SU-DHL-6 (cell line): ENCODE measurements around the gene EFNA5.

Experiments
- H2AFZ ChIP-seq: fragments of 200-600 bp; sonication (generic); 2 replicates; pipeline ENCODE4 v1.6.1; 2014; ENCODE audit warnings: low read depth, mild to moderate bottlenecking, moderate library complexity, mixed read lengths, antibody characterized with exemption, low read length; ENCODE audit not compliant: severe bottlenecking
- H3F3A ChIP-seq: fragments of 200-600 bp; shearing (Covaris generic); 2 replicates; pipeline ENCODE4 v1.6.0; 2016; ENCODE audit warnings: antibody characterized with exemption, mild to moderate bottlenecking; ENCODE audit not compliant: insufficient read depth
- H3K27ac ChIP-seq: fragments of 200-600 bp; sonication (generic); 2 replicates; pipeline ENCODE4 v1.5.1; 2016; ENCODE audit warnings: low read depth, mild to moderate bottlenecking, low read length, moderate library complexity, mixed read lengths
- H3K27me3 ChIP-seq: fragments of 200-600 bp; sonication (generic), shearing (Covaris generic); 2 replicates; pipeline ENCODE4 v1.6.0; 2014; ENCODE audit warnings: mild to moderate bottlenecking, low read length
- H3K36me3 ChIP-seq: fragments of 200-600 bp; sonication (generic); 2 replicates; pipeline ENCODE4 v1.6.1; 2014; ENCODE audit warnings: mild to moderate bottlenecking, low read length, mixed read lengths
- H3K4me2 ChIP-seq: fragments of 300-600, 200-600 bp; shearing (Covaris generic), sonication (generic); 2 replicates; pipeline ENCODE4 v1.6.0; 2014; ENCODE audit warnings: low read length, low read depth, mild to moderate bottlenecking; ENCODE audit not compliant: poor library complexity, severe bottlenecking
- H3K4me3 ChIP-seq: fragments of 200-600 bp; sonication (generic); 2 replicates; pipeline ENCODE4 v1.5.1; 2014; ENCODE audit warnings: antibody characterized with exemption, low read length, mild to moderate bottlenecking, mixed read lengths; ENCODE audit not compliant: insufficient read depth, poor library complexity, severe bottlenecking
- H3K79me2 ChIP-seq: fragments of 200-600 bp; sonication (generic); 2 replicates; pipeline ENCODE4 v1.6.1; 2014; ENCODE audit warnings: mild to moderate bottlenecking, low read length, moderate library complexity; ENCODE audit not compliant: insufficient read depth
- H3K9ac ChIP-seq: fragments of 200-600 bp; sonication (generic); 2 replicates; pipeline ENCODE4 v1.7.0; 2014; ENCODE audit warnings: mild to moderate bottlenecking, low read length
- H3K9me2 ChIP-seq: fragments of 200-600 bp; sonication (generic); replicated peaks from 2 replicates; pipeline ENCODE4 v1.6.1; 2014; ENCODE audit warnings: low read length; ENCODE audit not compliant: insufficient read depth
- H3K9me3 ChIP-seq: fragments of 200-600 bp; sonication (generic); 2 replicates; pipeline ENCODE4 v1.6.1; 2014; ENCODE audit warnings: low read length, mixed read lengths; ENCODE audit not compliant: insufficient read depth
- H4K20me1 ChIP-seq: fragments of 200-600 bp; sonication (generic); 2 replicates; pipeline ENCODE4 v1.6.1; 2014; ENCODE audit warnings: low read depth, mild to moderate bottlenecking, antibody characterized with exemption, low read length, moderate library complexity, mixed read lengths
- EZH2phosphoT487 ChIP-seq: fragments of 200-600 bp; sonication (generic), shearing (Covaris generic); conservative IDR thresholded peaks from 2 replicates; pipeline ENCODE4 v1.6.1; 2018; ENCODE audit warnings: mild to moderate bottlenecking, antibody characterized with exemption, low read length, moderate library complexity, mixed read lengths
- TF ChIP-seq, protein P1 (sequence below): fragments of 200-600 bp; sonication (generic); IDR thresholded peaks from one replicate; pipeline ENCODE4 v1.5.1; 2017; ENCODE audit warnings: antibody characterized with exemption, mild to moderate bottlenecking, low read length, moderate library complexity; ENCODE audit not compliant: insufficient read depth, poor library complexity, severe bottlenecking

EFNA5 gene

GRCh38 chr5:107617052-107617451 lies 53.7 kb downstream of the EFNA5 start:
- Histone ChIP-seq H3K9me2 (no peaks in the 10 kb centered on the region), H3K36me3 (no peaks in the 10 kb centered on the region), H3K27ac (no peak overlapping the region), H3K9ac (no peak overlapping the region), H3K4me2 (no peak overlapping the region), H3K9me3 (no peaks in the 10 kb centered on the region), H3K4me3 (no peak overlapping the region), H3K27me3 (no peaks in the 10 kb centered on the region), H3F3A (no peaks in the 10 kb centered on the region), H4K20me1 (no peaks in the 10 kb centered on the region), H2AFZ (no peak overlapping the region), H3K79me2 (no peaks in the 10 kb centered on the region)
- TF ChIP-seq EZH2phosphoT487: no peak
- TF ChIP-seq, protein P1, sequence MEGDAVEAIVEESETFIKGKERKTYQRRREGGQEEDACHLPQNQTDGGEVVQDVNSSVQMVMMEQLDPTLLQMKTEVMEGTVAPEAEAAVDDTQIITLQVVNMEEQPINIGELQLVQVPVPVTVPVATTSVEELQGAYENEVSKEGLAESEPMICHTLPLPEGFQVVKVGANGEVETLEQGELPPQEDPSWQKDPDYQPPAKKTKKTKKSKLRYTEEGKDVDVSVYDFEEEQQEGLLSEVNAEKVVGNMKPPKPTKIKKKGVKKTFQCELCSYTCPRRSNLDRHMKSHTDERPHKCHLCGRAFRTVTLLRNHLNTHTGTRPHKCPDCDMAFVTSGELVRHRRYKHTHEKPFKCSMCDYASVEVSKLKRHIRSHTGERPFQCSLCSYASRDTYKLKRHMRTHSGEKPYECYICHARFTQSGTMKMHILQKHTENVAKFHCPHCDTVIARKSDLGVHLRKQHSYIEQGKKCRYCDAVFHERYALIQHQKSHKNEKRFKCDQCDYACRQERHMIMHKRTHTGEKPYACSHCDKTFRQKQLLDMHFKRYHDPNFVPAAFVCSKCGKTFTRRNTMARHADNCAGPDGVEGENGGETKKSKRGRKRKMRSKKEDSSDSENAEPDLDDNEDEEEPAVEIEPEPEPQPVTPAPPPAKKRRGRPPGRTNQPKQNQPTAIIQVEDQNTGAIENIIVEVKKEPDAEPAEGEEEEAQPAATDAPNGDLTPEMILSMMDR: no peak

DNA sequence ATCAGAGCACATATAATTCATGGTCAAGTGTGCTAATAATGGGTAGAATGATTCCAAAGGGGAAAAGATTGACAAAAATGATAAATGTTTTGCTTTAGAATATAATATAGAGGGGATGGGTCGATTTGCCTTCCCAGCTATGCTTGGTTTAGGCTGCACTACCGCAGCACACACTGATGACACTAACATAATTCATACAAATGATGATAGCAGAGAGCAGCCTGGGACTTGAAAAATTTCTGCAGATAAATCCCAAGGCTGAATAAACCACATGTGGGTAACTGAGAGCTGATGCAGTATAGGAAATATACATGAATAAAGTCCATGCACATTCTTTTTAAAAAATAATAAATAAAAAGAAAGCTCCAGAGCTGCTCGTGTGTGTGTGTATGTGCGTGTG lies 54.5 kb downstream of the EFNA5 start:
- Histone ChIP-seq H3K36me3 (no peaks in the 10 kb centered on the region), H3K9ac (no peak overlapping the region), H3K9me3 (no peaks in the 10 kb centered on the region), H3K27ac (no peak overlapping the region), H3K27me3 (no peaks in the 10 kb centered on the region), H3K4me2 (no peak overlapping the region), H2AFZ (no peak overlapping the region), H3F3A (no peaks in the 10 kb centered on the region), H4K20me1 (no peaks in the 10 kb centered on the region), H3K9me2 (no peaks in the 10 kb centered on the region), H3K4me3 (no peak overlapping the region), H3K79me2 (no peaks in the 10 kb centered on the region)
- TF ChIP-seq, protein P1: no peak
- no peak for TF ChIP-seq EZH2phosphoT487

- H3K9me2 ChIP-seq: no peaks in the 10 kb centered on the region
- H3K79me2 ChIP-seq: no peaks in the 10 kb centered on the region
- H3K36me3 ChIP-seq: no peaks in the 10 kb centered on the region
- H3K4me3 ChIP-seq: no peak overlapping the region
- TF ChIP-seq, protein P1: no peak
- TF ChIP-seq EZH2phosphoT487: no peak
- H4K20me1 ChIP-seq: no peaks in the 10 kb centered on the region
- no peak overlapping the region for H3K4me2 ChIP-seq
- no peak overlapping the region for H2AFZ ChIP-seq
- H3F3A ChIP-seq: no peaks in the 10 kb centered on the region
- H3K9me3 ChIP-seq: no peaks in the 10 kb centered on the region
- H3K27me3 ChIP-seq: no peaks in the 10 kb centered on the region
- no peak overlapping the region for H3K27ac ChIP-seq
- H3K9ac ChIP-seq: no peak overlapping the region
Observed at GRCh38 chr5:107615299-107615817, 55.4 kb downstream of the EFNA5 start.

DNA sequence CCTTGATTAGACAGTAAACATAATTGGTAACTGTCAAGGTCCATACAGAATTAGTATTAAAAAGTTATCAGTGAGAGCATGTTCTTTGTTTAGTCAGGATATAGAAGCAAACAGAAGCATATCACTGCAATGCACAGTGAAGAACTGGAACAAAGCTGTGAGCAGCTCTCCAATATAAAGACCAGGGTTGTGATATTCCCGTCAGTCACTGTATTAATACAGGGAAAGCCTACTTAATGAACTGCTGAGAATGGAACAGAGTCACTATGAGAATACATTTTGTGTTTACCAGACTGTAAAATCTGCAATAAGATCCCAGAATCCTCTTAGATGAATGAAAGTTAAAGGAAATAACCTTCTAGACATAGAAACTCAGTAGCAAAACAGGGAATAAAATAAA lies 58.2 kb downstream of the EFNA5 start:
- Histone ChIP-seq H2AFZ (no peak overlapping the region), H3K79me2 (no peaks in the 10 kb centered on the region), H3K9me3 (no peaks in the 10 kb centered on the region), H3K9me2 (no peaks in the 10 kb centered on the region), H3K4me2 (no peak overlapping the region), H3K4me3 (no peak overlapping the region), H3F3A (no peaks in the 10 kb centered on the region), H3K36me3 (no peaks in the 10 kb centered on the region), H3K27me3 (no peaks in the 10 kb centered on the region), H3K27ac (no peak overlapping the region), H4K20me1 (no peaks in the 10 kb centered on the region), H3K9ac (no peak overlapping the region)
- TF ChIP-seq, protein P1: no peak
- no peak for TF ChIP-seq EZH2phosphoT487
